ENCODE results near the gene NDUFA13.

DNA sequence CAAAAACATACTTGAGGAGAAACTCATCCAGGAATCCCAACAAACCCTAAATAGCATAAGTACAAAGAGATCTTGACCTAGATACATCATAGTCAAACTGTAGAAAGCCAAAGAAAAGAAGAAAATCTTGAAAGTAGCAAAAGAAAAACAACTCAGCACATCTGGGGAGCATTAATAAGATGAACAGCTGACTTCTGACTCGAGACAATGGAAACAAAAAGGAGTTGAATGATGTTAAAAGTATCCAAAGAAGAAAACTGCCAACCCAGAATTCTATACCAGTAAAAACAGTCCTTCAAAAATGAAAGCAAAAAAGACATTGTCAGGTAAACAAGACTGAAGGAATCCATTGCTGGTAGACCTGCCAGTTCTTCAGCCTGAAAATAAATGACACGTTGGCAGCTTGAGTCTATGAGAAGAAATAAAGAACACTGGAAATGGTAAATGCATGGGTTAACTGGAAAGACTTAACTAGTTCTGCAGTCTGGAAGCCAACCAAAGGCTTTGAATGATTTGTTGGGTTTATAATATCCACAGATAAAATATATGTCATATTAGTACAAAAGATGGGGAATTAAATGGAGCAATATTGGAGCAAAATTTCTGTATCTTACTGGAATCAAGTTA lies 47.5 kb upstream of the NDUFA13 start:
- TF ChIP-seq, protein P1, sequence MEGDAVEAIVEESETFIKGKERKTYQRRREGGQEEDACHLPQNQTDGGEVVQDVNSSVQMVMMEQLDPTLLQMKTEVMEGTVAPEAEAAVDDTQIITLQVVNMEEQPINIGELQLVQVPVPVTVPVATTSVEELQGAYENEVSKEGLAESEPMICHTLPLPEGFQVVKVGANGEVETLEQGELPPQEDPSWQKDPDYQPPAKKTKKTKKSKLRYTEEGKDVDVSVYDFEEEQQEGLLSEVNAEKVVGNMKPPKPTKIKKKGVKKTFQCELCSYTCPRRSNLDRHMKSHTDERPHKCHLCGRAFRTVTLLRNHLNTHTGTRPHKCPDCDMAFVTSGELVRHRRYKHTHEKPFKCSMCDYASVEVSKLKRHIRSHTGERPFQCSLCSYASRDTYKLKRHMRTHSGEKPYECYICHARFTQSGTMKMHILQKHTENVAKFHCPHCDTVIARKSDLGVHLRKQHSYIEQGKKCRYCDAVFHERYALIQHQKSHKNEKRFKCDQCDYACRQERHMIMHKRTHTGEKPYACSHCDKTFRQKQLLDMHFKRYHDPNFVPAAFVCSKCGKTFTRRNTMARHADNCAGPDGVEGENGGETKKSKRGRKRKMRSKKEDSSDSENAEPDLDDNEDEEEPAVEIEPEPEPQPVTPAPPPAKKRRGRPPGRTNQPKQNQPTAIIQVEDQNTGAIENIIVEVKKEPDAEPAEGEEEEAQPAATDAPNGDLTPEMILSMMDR (IDR thresholded peaks at IDR 0.05; ENCODE audit: low read length) = no peak
- TF ChIP-seq EZH2phosphoT487 (IDR thresholded peaks at IDR 0.05; ENCODE audit: low read length) = no peak
- no peak for TF ChIP-seq EZH2 (optimal IDR thresholded peaks at IDR 0.05; ENCODE audit: low read depth, low read length)
